H9 (cell line): Measurements from ENCODE around the gene OLA1. TPM values are rescaled to one million over a fixed set of nuclear protein-coding genes. Genes with fewer than 3 reads are reported as not detected.

ENCODE experiments used
- DNase-seq: peaks from one replicate; pipeline ENCODE4 v3.0.0-alpha.2; 2017
- H2AFZ ChIP-seq: one replicate; pipeline ENCODE4 v1.6.1; 2013; ENCODE audit warnings: mild to moderate bottlenecking, low read length, control low read depth, moderate library complexity
- H2AK5ac ChIP-seq: 2 replicates; pipeline ENCODE4 v1.6.1; 2013; ENCODE audit warnings: low read length, control low read depth, mixed read lengths; ENCODE audit not compliant: insufficient read length
- H2BK120ac ChIP-seq: one replicate; pipeline ENCODE4 v1.6.1; 2013; ENCODE audit warnings: low read depth, mild to moderate bottlenecking, low read length, control low read depth, inconsistent platforms; ENCODE audit not compliant: poor library complexity, severe bottlenecking
- H2BK12ac ChIP-seq: 2 replicates; pipeline ENCODE4 v1.6.1; 2013; ENCODE audit warnings: low read length, control low read depth, mixed read lengths, low read depth; ENCODE audit not compliant: insufficient read length
- H2BK15ac ChIP-seq: 2 replicates; pipeline ENCODE4 v1.6.1; 2013; ENCODE audit warnings: low read depth, low read length, control low read depth
- H2BK20ac ChIP-seq: one replicate; pipeline ENCODE4 v1.6.1; 2013; ENCODE audit warnings: low read depth, mild to moderate bottlenecking, low read length, control low read depth, inconsistent platforms; ENCODE audit not compliant: poor library complexity, severe bottlenecking
- H2BK5ac ChIP-seq: 2 replicates; pipeline ENCODE4 v1.6.1; 2013; ENCODE audit warnings: low read length, control low read depth, mixed read lengths; ENCODE audit not compliant: insufficient read length
- H3K14ac ChIP-seq: 2 replicates; pipeline ENCODE4 v1.6.1; 2013; ENCODE audit warnings: low read length, control low read depth; ENCODE audit not compliant: insufficient read depth
- H3K18ac ChIP-seq: 2 replicates; pipeline ENCODE4 v1.6.1; 2013; ENCODE audit warnings: low read depth, mild to moderate bottlenecking, mixed read lengths, low read length, control low read depth; ENCODE audit not compliant: insufficient read length
- H3K23ac ChIP-seq: 2 replicates; pipeline ENCODE4 v1.6.1; 2013; ENCODE audit warnings: low read length, control low read depth, mixed read lengths, low read depth; ENCODE audit not compliant: insufficient read length
- H3K23me2 ChIP-seq: 2 replicates; pipeline ENCODE4 v1.6.1; 2013; ENCODE audit warnings: low read depth, mild to moderate bottlenecking, mixed read lengths, low read length, control low read depth; ENCODE audit not compliant: insufficient read length, poor library complexity, severe bottlenecking
- H3K27ac ChIP-seq: 2 replicates; pipeline ENCODE4 v1.5.1; 2013; ENCODE audit warnings: low read length, control low read depth, mixed read lengths, low read depth; ENCODE audit not compliant: insufficient read length
- H3K27me3 ChIP-seq: 2 replicates; pipeline ENCODE4 v1.6.1; 2013; ENCODE audit warnings: low read length, control low read depth, inconsistent platforms; ENCODE audit not compliant: insufficient read depth
- H3K4ac ChIP-seq: 2 replicates; pipeline ENCODE4 v1.6.1; 2013; ENCODE audit warnings: low read depth, mild to moderate bottlenecking, control low read depth, inconsistent platforms, low read length, moderate library complexity
- H3K4me1 ChIP-seq: 2 replicates; pipeline ENCODE4 v1.6.1; 2013; ENCODE audit warnings: low read length, control low read depth, inconsistent platforms; ENCODE audit not compliant: insufficient read depth
- H3K4me2 ChIP-seq: 2 replicates; pipeline ENCODE4 v1.6.1; 2013; ENCODE audit warnings: low read length, control low read depth, mixed read lengths; ENCODE audit not compliant: insufficient read length, insufficient read depth
- H3K56ac ChIP-seq: 2 replicates; pipeline ENCODE4 v1.6.1; 2013; ENCODE audit warnings: low read depth, mild to moderate bottlenecking, mixed read lengths, low read length, control low read depth; ENCODE audit not compliant: insufficient read length
- H3K79me1 ChIP-seq: 2 replicates; pipeline ENCODE4 v1.6.1; 2013; ENCODE audit warnings: low read depth, mild to moderate bottlenecking, moderate library complexity, low read length, control low read depth, inconsistent platforms; ENCODE audit not compliant: insufficient read depth, poor library complexity, severe bottlenecking
- H3K79me2 ChIP-seq: 2 replicates; pipeline ENCODE4 v1.6.1; 2013; ENCODE audit warnings: low read length, control low read depth, inconsistent platforms; ENCODE audit not compliant: insufficient read depth
- H3K9ac ChIP-seq: 2 replicates; pipeline ENCODE4 v1.6.1; 2013; ENCODE audit warnings: low read length, control low read depth, mixed read lengths; ENCODE audit not compliant: insufficient read length; ENCODE audit errors: extremely low read depth
- H3K9me3 ChIP-seq: one replicate; pipeline ENCODE4 v1.6.1; 2013; ENCODE audit warnings: low read depth, low read length, inconsistent platforms; ENCODE audit not compliant: control insufficient read depth
- H3T11ph ChIP-seq: one replicate; pipeline ENCODE4 v1.6.1; 2013; ENCODE audit warnings: mild to moderate bottlenecking, low read length, control low read depth, inconsistent platforms
- H4K20me1 ChIP-seq: one replicate; pipeline ENCODE4 v1.6.1; 2013; ENCODE audit not compliant: control insufficient read depth, insufficient read length, insufficient read depth
- H4K5ac ChIP-seq: 2 replicates; pipeline ENCODE4 v1.6.1; 2013; ENCODE audit warnings: low read depth, mild to moderate bottlenecking, mixed read lengths, low read length, control low read depth; ENCODE audit not compliant: insufficient read length
- H4K8ac ChIP-seq: replicated peaks from 2 replicates; pipeline ENCODE4 v1.6.1; 2013; ENCODE audit warnings: low read length, control low read depth, mixed read lengths, low read depth; ENCODE audit not compliant: insufficient read length
- H4K91ac ChIP-seq: 2 replicates; pipeline ENCODE4 v1.6.1; 2013; ENCODE audit warnings: low read depth, mild to moderate bottlenecking, moderate library complexity, mixed read lengths, low read length, control low read depth; ENCODE audit not compliant: insufficient read length
- H3K27ac Mint-ChIP-seq, 3 experiments: 2 replicates in 2 of 3; 3 replicates in 1 of 3; pipeline ENCODE4 v1.8.0; 2020 to 2021; ENCODE audit warnings: mixed read lengths in 3 of 3, mild to moderate bottlenecking in 1 of 3, moderate library complexity in 1 of 3
- H3K27me3 Mint-ChIP-seq: 2 replicates; pipeline ENCODE4 v1.8.0; 2021; ENCODE audit warnings: low read depth, mild to moderate bottlenecking, moderate library complexity, mixed read lengths
- H3K36me3 Mint-ChIP-seq, 3 experiments: 2 replicates in 2 of 3; 3 replicates in 1 of 3; pipeline ENCODE4 v1.8.0; 2020 to 2021; ENCODE audit warnings: low read depth in 3 of 3, mixed read lengths in 3 of 3; ENCODE audit not compliant: insufficient read depth in 1 of 3
- H3K4me1 Mint-ChIP-seq, 2 experiments: 2 replicates each; pipeline ENCODE4 v1.8.0; 2020; ENCODE audit warnings: mixed read lengths in 2 of 2
- H3K4me3 Mint-ChIP-seq, 2 experiments: 2 replicates in 1 of 2; 3 replicates in 1 of 2; pipeline ENCODE4 v1.8.0; 2020 to 2021; ENCODE audit warnings: mild to moderate bottlenecking in 2 of 2, mixed read lengths in 2 of 2, moderate library complexity in 1 of 2
- H3K9me3 Mint-ChIP-seq, 2 experiments: 2 replicates in 1 of 2; 3 replicates in 1 of 2; pipeline ENCODE4 v1.8.0; 2020; ENCODE audit warnings: mild to moderate bottlenecking in 2 of 2, mixed read lengths in 2 of 2, moderate library complexity in 1 of 2
- WGBS: extraction: QIAGEN DNeasy Blood & Tissue Kit; methylation state at CpG from one replicate; pipeline ENCODE4 v1.1.7; 2013; ENCODE audit warnings: missing lambda C conversion rate, low lambda C conversion rate, mixed read lengths; ENCODE audit not compliant: insufficient read length; ENCODE audit errors: extremely low coverage; 5-methylcytosine and 5-hydroxymethylcytosine counted together
- total RNA-seq: library from RNA; stranded (reverse); gene quantifications from 2 replicates; pipeline ENCODE4 v1.2.1, GENCODE V29; 2021
- TF ChIP-seq, protein P1 (sequence below): fragments of 200-600 bp; sonication (generic); conservative IDR thresholded peaks from 3 replicates; pipeline ENCODE4 v1.8.0; 2021; ENCODE audit warnings: antibody characterized with exemption, mild to moderate bottlenecking

The OLA1 gene
- total RNA-seq, 1 experiment from 2014 or later = 133 TPM

- H3K4me3 Mint-ChIP-seq = no peak overlapping the region
- no peak overlapping the region for H4K5ac ChIP-seq
- no peaks in the 10 kb centered on the region for H3K4me1 ChIP-seq
- H2BK15ac ChIP-seq = no peak overlapping the region
- H3K4ac ChIP-seq = no peak overlapping the region
- no peak overlapping the region for H3K4me2 ChIP-seq
- no peak overlapping the region for H4K8ac ChIP-seq
- no peak overlapping the region for H2BK5ac ChIP-seq
- no peak overlapping the region for H2BK20ac ChIP-seq
- H3K79me2 ChIP-seq = no peaks in the 10 kb centered on the region
- H4K20me1 ChIP-seq = no peaks in the 10 kb centered on the region
- no peak for DNase-seq
- H3T11ph ChIP-seq = no peak overlapping the region
- no peak overlapping the region for H3K9ac ChIP-seq
- no peak overlapping the region for H2AFZ ChIP-seq
- no peak overlapping the region for H3K14ac ChIP-seq
- H2AK5ac ChIP-seq = no peak overlapping the region
- H3K27ac ChIP-seq = no peak overlapping the region
- 0 out of 4 replicates have a peak, but pooled peaks cover 0 to 2% of the 10 kb centered on the region in 2 experiments for H3K4me1 Mint-ChIP-seq
- no CpG with 5 or more reads among the region's 7 CpGs for WGBS
- no peak overlapping the region for H3K23ac ChIP-seq
- H2BK120ac ChIP-seq = no peak overlapping the region
- no peaks in the 10 kb centered on the region for H3K23me2 ChIP-seq
- H3K79me1 ChIP-seq = no peaks in the 10 kb centered on the region
- TF ChIP-seq, protein P1, sequence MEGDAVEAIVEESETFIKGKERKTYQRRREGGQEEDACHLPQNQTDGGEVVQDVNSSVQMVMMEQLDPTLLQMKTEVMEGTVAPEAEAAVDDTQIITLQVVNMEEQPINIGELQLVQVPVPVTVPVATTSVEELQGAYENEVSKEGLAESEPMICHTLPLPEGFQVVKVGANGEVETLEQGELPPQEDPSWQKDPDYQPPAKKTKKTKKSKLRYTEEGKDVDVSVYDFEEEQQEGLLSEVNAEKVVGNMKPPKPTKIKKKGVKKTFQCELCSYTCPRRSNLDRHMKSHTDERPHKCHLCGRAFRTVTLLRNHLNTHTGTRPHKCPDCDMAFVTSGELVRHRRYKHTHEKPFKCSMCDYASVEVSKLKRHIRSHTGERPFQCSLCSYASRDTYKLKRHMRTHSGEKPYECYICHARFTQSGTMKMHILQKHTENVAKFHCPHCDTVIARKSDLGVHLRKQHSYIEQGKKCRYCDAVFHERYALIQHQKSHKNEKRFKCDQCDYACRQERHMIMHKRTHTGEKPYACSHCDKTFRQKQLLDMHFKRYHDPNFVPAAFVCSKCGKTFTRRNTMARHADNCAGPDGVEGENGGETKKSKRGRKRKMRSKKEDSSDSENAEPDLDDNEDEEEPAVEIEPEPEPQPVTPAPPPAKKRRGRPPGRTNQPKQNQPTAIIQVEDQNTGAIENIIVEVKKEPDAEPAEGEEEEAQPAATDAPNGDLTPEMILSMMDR = no peak
- no peak overlapping the region for H2BK12ac ChIP-seq
- peaks cover 18 to 49% (median 45%) of the 10 kb centered on the region in 3 experiments for H3K36me3 Mint-ChIP-seq
- no peak overlapping the region for H3K18ac ChIP-seq
- no peaks in the 10 kb centered on the region for H3K9me3 Mint-ChIP-seq
- no peaks in the 10 kb centered on the region for H3K27me3 ChIP-seq
- H3K27me3 Mint-ChIP-seq = no peaks in the 10 kb centered on the region
- H3K9me3 ChIP-seq = no peaks in the 10 kb centered on the region
- H3K56ac ChIP-seq = no peak overlapping the region
- H4K91ac ChIP-seq = no peak overlapping the region
- peak overlapping the region in 1 of 3 experiments; percentile 78; a peak in 3 of 7 replicates for H3K27ac Mint-ChIP-seq
Measured at GRCh38 chr2:174224665-174225288, 23.6 kb downstream of the OLA1 start.
